T-helper 1 cell (primary cell): ENCODE measurements around the gene BRD7.

Experiments used
- DNase-seq, 5 donors: peaks; one replicate each; pipeline ENCODE4 v3.0.0-alpha.2; 2012 to 2020

Gene BRD7

GRCh38 chr16:50388496-50388895, 19.7 kb upstream of the BRD7 start:
- DNase-seq: no peak

GRCh38 chr16:50386774-50387173, 18.0 kb upstream of the BRD7 start:
- DNase-seq: no peak

GRCh38 chr16:50386139-50386538, 17.4 kb upstream of the BRD7 start:
- DNase-seq: no peak

GRCh38 chr16:50384500-50385135, 15.8 kb upstream of the BRD7 start:
- DNase-seq: no peak

GRCh38 chr16:50381679-50382440, 13.1 kb upstream of the BRD7 start:
- no peak for DNase-seq

GRCh38 chr16:50378417-50378816, 9.6 kb upstream of the BRD7 start:
- no peak for DNase-seq

GRCh38 chr16:50377001-50377400, 8.2 kb upstream of the BRD7 start:
- no peak for DNase-seq

GRCh38 chr16:50373780-50374179, 5.0 kb upstream of the BRD7 start:
- no peak for DNase-seq

- no peak for DNase-seq
Observed at GRCh38 chr16:50373345-50373701, 4.5 kb upstream of the BRD7 start.

GRCh38 chr16:50372611-50373344, 4.0 kb upstream of the BRD7 start:
- DNase-seq: no peak

GRCh38 chr16:50371936-50372595, 3.3 kb upstream of the BRD7 start:
- DNase-seq: no peak

- no peak for DNase-seq
Observed at GRCh38 chr16:50371036-50371716, 2.4 kb upstream of the BRD7 start.

- DNase-seq: no peak
Observed at GRCh38 chr16:50369133-50369804, 481 bp upstream of the BRD7 start.

- DNase-seq: no peak
Observed at GRCh38 chr16:50367777-50368409, 895 bp downstream of the BRD7 start.

- no peak for DNase-seq
Observed at GRCh38 chr16:50365791-50366575, 2.8 kb downstream of the BRD7 start.

- DNase-seq: no peak
Observed at GRCh38 chr16:50363656-50364055, 5.1 kb downstream of the BRD7 start.

- DNase-seq: no peak
Observed at GRCh38 chr16:50360779-50361178, 8.0 kb downstream of the BRD7 start.

GRCh38 chr16:50360033-50360778, 8.6 kb downstream of the BRD7 start:
- DNase-seq: no peak

GRCh38 chr16:50359626-50360025, 9.2 kb downstream of the BRD7 start:
- DNase-seq: no peak
